Smooth muscle cell (in vitro differentiated cells): ENCODE measurements around the gene PLET1. TPM values are rescaled to one million over a fixed set of nuclear protein-coding genes. Genes with fewer than 3 reads are reported as not detected.

Experiments
- DNase-seq: peaks from one replicate; lab custom pipeline; 2025; ENCODE audit not compliant: unreplicated experiment; lab: John Stamatoyannopoulos, UW
- H2AFZ ChIP-seq: fragments of 200-600 bp; sonication (generic); 2 replicates; pipeline ENCODE4 v1.6.0; 2016; ENCODE audit warnings: antibody characterized with exemption, low read depth, mild to moderate bottlenecking
- H3F3A ChIP-seq: fragments of 200-600 bp; sonication (generic); 2 replicates; pipeline ENCODE4 v1.6.0; 2017; ENCODE audit warnings: antibody characterized with exemption, low read depth
- H3K27ac ChIP-seq: fragments of 200-600 bp; sonication (generic); 2 replicates; pipeline ENCODE4 v1.5.1; 2016; ENCODE audit warnings: low read depth, mild to moderate bottlenecking
- H3K27me3 ChIP-seq: fragments of 200-600 bp; sonication (generic); 2 replicates; pipeline ENCODE4 v1.6.1; 2016; ENCODE audit warnings: low read depth, mild to moderate bottlenecking
- H3K36me3 ChIP-seq: fragments of 200-600 bp; sonication (generic); 2 replicates; pipeline ENCODE4 v1.5.1; 2016; ENCODE audit warnings: low read depth
- H3K4me1 ChIP-seq: fragments of 200-600 bp; sonication (generic); 2 replicates; pipeline ENCODE4 v1.5.1; 2016; ENCODE audit warnings: low read depth
- H3K4me2 ChIP-seq: fragments of 200-600 bp; sonication (generic); 2 replicates; pipeline ENCODE4 v1.6.0; 2016; ENCODE audit warnings: mild to moderate bottlenecking
- H3K4me3 ChIP-seq: fragments of 200-600 bp; sonication (generic); 2 replicates; pipeline ENCODE4 v1.5.1; 2016; ENCODE audit warnings: mild to moderate bottlenecking
- H3K79me2 ChIP-seq: fragments of 200-600 bp; sonication (generic); 2 replicates; pipeline ENCODE4 v1.6.0; 2016; ENCODE audit warnings: low read depth, mild to moderate bottlenecking
- H3K9ac ChIP-seq: fragments of 200-600 bp; sonication (generic); 2 replicates; pipeline ENCODE4 v1.6.0; 2016; ENCODE audit warnings: low read depth
- H3K9me3 ChIP-seq: fragments of 200-600 bp; sonication (generic); replicated peaks from 2 replicates; pipeline ENCODE4 v1.5.1; 2016; ENCODE audit warnings: low read depth
- H4K20me1 ChIP-seq: fragments of 200-600 bp; sonication (generic); 2 replicates; pipeline ENCODE4 v1.6.0; 2016; ENCODE audit warnings: low read depth
- CTCF ChIP-seq: fragments of 200-600 bp; sonication (generic); IDR thresholded peaks from 2 replicates; pipeline ENCODE4 v1.5.1; 2017; ENCODE audit warnings: borderline replicate concordance, mild to moderate bottlenecking, antibody characterized with exemption; ENCODE audit not compliant: insufficient read depth, poor library complexity, severe bottlenecking
- WGBS: methylation state at CpG from one replicate; pipeline ENCODE4 v1.1.7; 2016; ENCODE audit warnings: low lambda C conversion rate; 5-methylcytosine and 5-hydroxymethylcytosine counted together
- polyA plus RNA-seq: library from polyadenylated mRNA; unstranded; fragments of >200 nt; fragmentation: Nextera tagmentation; extraction: Ambion mirVana; gene quantifications from 2 replicates; pipeline ENCODE4 v1.2.1, GENCODE V29; 2016
- total RNA-seq: library from RNA; depleted of rRNA; stranded (reverse); fragments of >200 nt; gene quantifications from 2 replicates; pipeline ENCODE4 v1.2.3, GENCODE V29; 2014

Gene PLET1
- total and polyA plus RNA-seq, 2 experiments from 2014 or later = not detected

GRCh38 chr11:112229159-112229558 is 31.5 kb downstream of the PLET1 start:
- no peak overlapping the region for H3K9ac ChIP-seq
- no peaks in the 10 kb centered on the region for H3F3A ChIP-seq
- no peak overlapping the region for H3K4me2 ChIP-seq
- no peaks in the 10 kb centered on the region for H4K20me1 ChIP-seq
- peaks cover 48% of the 10 kb centered on the region for H3K79me2 ChIP-seq
- TF ChIP-seq CTCF = no peak
- no peaks in the 10 kb centered on the region for H3K27me3 ChIP-seq
- H3K36me3 ChIP-seq = no peaks in the 10 kb centered on the region
- H3K27ac ChIP-seq = peak overlapping the region; percentile 64
- H2AFZ ChIP-seq = no peak overlapping the region
- H3K4me3 ChIP-seq = no peak overlapping the region
- DNase-seq = no peak
- 99% methylated on average over 7 of the region's 7 CpGs for WGBS
- no peaks in the 10 kb centered on the region for H3K9me3 ChIP-seq
- peaks cover 8% of the 10 kb centered on the region for H3K4me1 ChIP-seq

- Histone ChIP-seq H3K9ac (peak overlapping the region; percentile 2), H3K79me2 (peaks cover 48% of the 10 kb centered on the region), H3K9me3 (no peaks in the 10 kb centered on the region), H3K36me3 (no peaks in the 10 kb centered on the region), H3K27me3 (no peaks in the 10 kb centered on the region), H3F3A (no peaks in the 10 kb centered on the region), H2AFZ (no peak overlapping the region), H3K4me1 (peaks cover 8% of the 10 kb centered on the region), H3K27ac (peak overlapping the region; percentile 64), H4K20me1 (no peaks in the 10 kb centered on the region), H3K4me2 (peak overlapping the region; percentile 94), H3K4me3 (no peak overlapping the region)
- no peak for DNase-seq
- 89% methylated on average over 2 of the region's 2 CpGs for WGBS
- TF ChIP-seq CTCF = no peak
Observed at GRCh38 chr11:112228706-112229105, 32.0 kb downstream of the PLET1 start.

- 75% methylated on average over 4 of the region's 4 CpGs for WGBS
- H2AFZ ChIP-seq = no peak overlapping the region
- no peak for TF ChIP-seq CTCF
Observed at GRCh38 chr11:112227471-112227870, 33.2 kb downstream of the PLET1 start.

DNA sequence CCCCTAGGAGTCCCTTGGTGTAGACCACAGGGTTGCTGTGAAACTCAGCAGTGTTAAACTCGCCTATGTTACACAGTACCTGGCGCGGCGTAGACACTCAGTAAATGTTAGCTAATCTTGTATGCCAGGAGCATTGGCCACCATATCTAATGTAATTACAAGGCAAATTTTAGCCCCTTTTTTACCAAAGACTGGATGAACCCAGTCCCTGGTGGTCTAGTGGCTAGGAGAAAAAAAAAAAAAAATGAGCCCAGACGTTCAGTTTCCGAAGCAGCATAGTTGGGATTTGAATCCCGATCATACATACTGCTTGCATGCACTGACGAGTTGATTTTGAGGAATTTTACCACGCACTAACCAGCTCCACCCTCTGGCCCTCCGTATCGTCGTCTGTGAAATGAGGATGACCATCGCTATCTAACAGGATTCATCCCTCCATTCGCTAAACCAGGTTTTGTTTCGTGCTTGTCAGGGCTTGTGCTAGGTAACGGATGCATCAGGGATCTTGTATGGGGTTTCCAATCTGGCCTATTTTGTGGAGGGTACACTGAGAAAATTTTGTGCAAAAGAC is 33.7 kb downstream of the PLET1 start:
- Histone ChIP-seq H4K20me1 (no peaks in the 10 kb centered on the region), H3K79me2 (peaks cover 35% of the 10 kb centered on the region), H3K27ac (peak overlapping the region; percentile 93), H3K4me2 (peak overlapping the region; percentile 94), H2AFZ (peak overlapping the region; percentile 95), H3K4me3 (peak overlapping the region; percentile 77), H3K9ac (peak overlapping the region; percentile 88), H3F3A (no peaks in the 10 kb centered on the region), H3K9me3 (no peaks in the 10 kb centered on the region), H3K4me1 (peaks cover 8% of the 10 kb centered on the region), H3K27me3 (no peaks in the 10 kb centered on the region), H3K36me3 (no peaks in the 10 kb centered on the region)
- no peak for DNase-seq
- no peak for TF ChIP-seq CTCF
- WGBS = 5% methylated on average over 16 of the region's 16 CpGs

More at GRCh38 chr11:112227471-112227870, 33.2 kb downstream of the PLET1 start:
- Histone ChIP-seq H3K4me1 (peaks cover 8% of the 10 kb centered on the region), H4K20me1 (no peaks in the 10 kb centered on the region), H3K79me2 (peaks cover 40% of the 10 kb centered on the region), H3K36me3 (no peaks in the 10 kb centered on the region), H3K9me3 (no peaks in the 10 kb centered on the region), H3K27me3 (no peaks in the 10 kb centered on the region), H3K27ac (peak overlapping the region; percentile 93), H3K9ac (peak overlapping the region; percentile 88), H3K4me2 (peak overlapping the region; percentile 94), H3F3A (no peaks in the 10 kb centered on the region), H3K4me3 (peak overlapping the region; percentile 77)
- DNase-seq = no peak
